ENCODE results near the gene EIF4H.

EIF4H gene

DNA sequence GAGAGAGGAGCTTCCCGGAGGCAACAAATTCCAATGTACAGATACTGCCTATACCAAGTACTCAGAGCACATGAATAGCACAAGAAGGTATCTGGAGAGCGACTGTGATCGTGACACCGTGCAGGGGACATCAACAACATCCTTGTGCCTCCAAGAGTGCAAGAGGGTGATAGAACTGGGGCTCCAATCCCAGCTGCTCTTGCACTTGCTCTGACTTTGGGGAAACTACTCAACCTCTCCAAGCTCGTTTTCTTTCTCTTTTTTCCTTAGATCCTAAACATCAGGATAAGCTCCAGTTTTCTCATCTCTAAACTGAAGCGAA, 67.9 kb downstream of the EIF4H start:
- TF ChIP-seq, protein P1, sequence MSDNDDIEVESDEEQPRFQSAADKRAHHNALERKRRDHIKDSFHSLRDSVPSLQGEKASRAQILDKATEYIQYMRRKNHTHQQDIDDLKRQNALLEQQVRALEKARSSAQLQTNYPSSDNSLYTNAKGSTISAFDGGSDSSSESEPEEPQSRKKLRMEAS (IDR thresholded peaks at IDR 0.05; ENCODE audit: low read depth, low read length): no peak
- TF ChIP-seq MYC (IDR thresholded peaks at IDR 0.05; ENCODE audit: low read depth, low read length) (no peak), POLR2A (IDR thresholded peaks at IDR 0.05; ENCODE audit: extremely low read depth, insufficient read length) (no peak)
- TF ChIP-seq, protein P2, sequence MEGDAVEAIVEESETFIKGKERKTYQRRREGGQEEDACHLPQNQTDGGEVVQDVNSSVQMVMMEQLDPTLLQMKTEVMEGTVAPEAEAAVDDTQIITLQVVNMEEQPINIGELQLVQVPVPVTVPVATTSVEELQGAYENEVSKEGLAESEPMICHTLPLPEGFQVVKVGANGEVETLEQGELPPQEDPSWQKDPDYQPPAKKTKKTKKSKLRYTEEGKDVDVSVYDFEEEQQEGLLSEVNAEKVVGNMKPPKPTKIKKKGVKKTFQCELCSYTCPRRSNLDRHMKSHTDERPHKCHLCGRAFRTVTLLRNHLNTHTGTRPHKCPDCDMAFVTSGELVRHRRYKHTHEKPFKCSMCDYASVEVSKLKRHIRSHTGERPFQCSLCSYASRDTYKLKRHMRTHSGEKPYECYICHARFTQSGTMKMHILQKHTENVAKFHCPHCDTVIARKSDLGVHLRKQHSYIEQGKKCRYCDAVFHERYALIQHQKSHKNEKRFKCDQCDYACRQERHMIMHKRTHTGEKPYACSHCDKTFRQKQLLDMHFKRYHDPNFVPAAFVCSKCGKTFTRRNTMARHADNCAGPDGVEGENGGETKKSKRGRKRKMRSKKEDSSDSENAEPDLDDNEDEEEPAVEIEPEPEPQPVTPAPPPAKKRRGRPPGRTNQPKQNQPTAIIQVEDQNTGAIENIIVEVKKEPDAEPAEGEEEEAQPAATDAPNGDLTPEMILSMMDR (IDR thresholded peaks at IDR 0.05; ENCODE audit: low read depth, low read length): no peak
- no peak overlapping the region for H3K4me3 ChIP-seq (ENCODE audit: low read depth, low read length)
- no peak for DNase-seq (ENCODE audit: low read depth)

DNA sequence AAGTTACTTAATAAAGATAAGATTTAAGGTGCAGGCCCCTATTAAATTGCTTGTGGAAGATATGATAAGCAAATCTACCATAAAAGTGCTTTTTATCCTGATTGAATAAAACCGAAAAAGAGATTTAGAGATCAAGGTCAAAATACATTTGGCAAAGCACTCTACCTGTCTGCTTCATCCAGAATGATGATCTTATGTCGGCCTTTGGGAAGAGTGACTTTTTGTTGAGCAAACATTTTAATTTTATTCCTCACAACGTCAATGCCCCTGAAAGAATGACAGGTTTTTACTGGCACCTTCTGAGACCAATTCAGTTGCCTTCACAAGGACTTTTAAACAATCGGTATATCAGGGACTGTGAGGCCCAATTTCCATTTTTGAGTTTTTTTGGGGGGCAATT, 72.3 kb downstream of the EIF4H start:
- no peak for DNase-seq (ENCODE audit: low read depth)
- H3K4me3 ChIP-seq (ENCODE audit: low read depth, low read length): no peak overlapping the region
- TF ChIP-seq MYC (IDR thresholded peaks at IDR 0.05; ENCODE audit: low read depth, low read length) (no peak), POLR2A (IDR thresholded peaks at IDR 0.05; ENCODE audit: extremely low read depth, insufficient read length) (no peak)
- TF ChIP-seq, protein P1 (IDR thresholded peaks at IDR 0.05; ENCODE audit: low read depth, low read length): no peak
- TF ChIP-seq, protein P2 (IDR thresholded peaks at IDR 0.05; ENCODE audit: low read depth, low read length): no peak

Data from NB4 (cell line).